OCI-LY7 (cell line): ENCODE results near the gene ZC3H4. TPM values are rescaled to one million over a fixed set of nuclear protein-coding genes. Genes with fewer than 3 reads are reported as not detected.

Experiments used
- BruUV-seq: library from RNA; stranded (reverse); fragments of 400-500 nt; replicated peaks from 2 replicates; lab custom pipeline; 2021; lab: Mats Ljungman, UMichigan
- CTCF ChIA-PET: fragments of 300-600 bp; sonication (Branson Sonifier 250); formaldehyde crosslinking; loops from one replicate; lab custom pipeline; 2022; ENCODE audit warnings: antibody characterized with exemption; ENCODE audit not compliant: unreplicated experiment; lab: Charles Lee
- POLR2A ChIA-PET: fragments of 300-600 bp; sonication (Branson Sonifier 250); formaldehyde crosslinking; loops from one replicate; lab custom pipeline; 2022; ENCODE audit warnings: antibody characterized with exemption; lab: Charles Lee
- DNase-seq: peaks from one replicate; pipeline ENCODE4 v3.0.0-alpha.2; 2015; ENCODE audit warnings: low spot score
- H2AFZ ChIP-seq: fragments of 200-600 bp; sonication (generic), shearing (Covaris generic); 2 replicates; pipeline ENCODE4 v1.6.1; 2014; ENCODE audit warnings: mild to moderate bottlenecking, antibody characterized with exemption, low read length, moderate library complexity
- H3K27ac ChIP-seq: fragments of 200-600 bp; sonication (generic); 2 replicates; pipeline ENCODE4 v1.5.1; 2014; ENCODE audit warnings: mixed run types, low read depth, mild to moderate bottlenecking, moderate library complexity, low read length, inconsistent platforms; ENCODE audit not compliant: poor library complexity, severe bottlenecking
- H3K36me3 ChIP-seq: fragments of 200-600 bp; sonication (generic); 2 replicates; pipeline ENCODE4 v1.6.1; 2014; ENCODE audit warnings: mild to moderate bottlenecking, antibody characterized with exemption, low read length, moderate library complexity, mixed read lengths; ENCODE audit not compliant: insufficient read depth
- H3K4me1 ChIP-seq: fragments of 200-600 bp; sonication (generic); 2 replicates; pipeline ENCODE4 v1.5.1; 2014; ENCODE audit warnings: mild to moderate bottlenecking, low read length; ENCODE audit not compliant: insufficient read depth, poor library complexity, severe bottlenecking
- H3K4me2 ChIP-seq: fragments of 200-600 bp; sonication (generic); 2 replicates; pipeline ENCODE4 v1.6.1; 2014; ENCODE audit warnings: mild to moderate bottlenecking, low read length
- H3K4me3 ChIP-seq: fragments of 200-600 bp; sonication (generic); 2 replicates; pipeline ENCODE4 v1.5.1; 2014; ENCODE audit warnings: mild to moderate bottlenecking, low read depth, low read length; ENCODE audit not compliant: poor library complexity, severe bottlenecking
- H3K79me2 ChIP-seq: fragments of 200-600 bp; sonication (generic); 2 replicates; pipeline ENCODE4 v1.6.1; 2016; ENCODE audit warnings: low read depth, mild to moderate bottlenecking, low read length, moderate library complexity, mixed read lengths; ENCODE audit not compliant: insufficient read depth
- H3K9me2 ChIP-seq: fragments of 200-600 bp; sonication (generic); 2 replicates; pipeline ENCODE4 v1.6.1; 2016; ENCODE audit warnings: mild to moderate bottlenecking, low read length, mixed read lengths; ENCODE audit not compliant: insufficient read depth
- H3K9me3 ChIP-seq: fragments of 200-600 bp; sonication (generic); 2 replicates; pipeline ENCODE4 v1.6.1; 2014; ENCODE audit warnings: mild to moderate bottlenecking, mixed run types, low read length, mixed read lengths
- H4K20me1 ChIP-seq: fragments of 200-600 bp; sonication (generic); 2 replicates; pipeline ENCODE4 v1.6.1; 2014; ENCODE audit warnings: mild to moderate bottlenecking, antibody characterized with exemption, low read length, moderate library complexity, mixed read lengths; ENCODE audit not compliant: insufficient read depth
- CTCF ChIP-seq: fragments of 200-600 bp; sonication (generic); conservative IDR thresholded peaks from 2 replicates; pipeline ENCODE4 v1.5.1; 2014; ENCODE audit warnings: mild to moderate bottlenecking, antibody characterized with exemption, low read length, moderate library complexity, mixed read lengths
- EZH2phosphoT487 ChIP-seq: fragments of 200-600 bp; sonication (generic); IDR thresholded peaks from 2 replicates; pipeline ENCODE4 v1.6.1; 2018; ENCODE audit warnings: low read depth, borderline replicate concordance, mild to moderate bottlenecking, mixed run types, antibody characterized with exemption, low read length, moderate library complexity, mixed read lengths
- intact Hi-C: fragments of 100-400 bp; cut with micrococcal nuclease; formaldehyde crosslinking; loops from one replicate; pipeline ENCODE4 v1.10.0; 2022; ENCODE audit not compliant: unreplicated experiment
- total RNA-seq, 2 experiments: library from RNA; depleted of rRNA in 1 of 2; stranded (reverse); fragments of >200 nt in 1 of 2; shearing (Covaris generic) in 1 of 2; gene quantifications; 2 replicates each; pipeline ENCODE4 v1.2.3, GENCODE V29; 2014 to 2022

ZC3H4 gene
- total RNA-seq, 2 experiments from 2014 or later, result 23.0 to 76.8 TPM

- no peak for DNase-seq
- CTCF ChIA-PET, result no interaction called here
- H3K9me2 ChIP-seq, result no peaks in the 10 kb centered on the region
- no peak for TF ChIP-seq EZH2phosphoT487
- TF ChIP-seq CTCF, result no peak
- no peak overlapping the region for H3K4me3 ChIP-seq
- peaks cover 49% of the 10 kb centered on the region for H3K79me2 ChIP-seq
- POLR2A ChIA-PET, result no interaction called here
- intact Hi-C loops, result no loop called here
- H3K9me3 ChIP-seq, result no peaks in the 10 kb centered on the region
- peaks cover 7% of the 10 kb centered on the region for H4K20me1 ChIP-seq
- no TSS peak for BruUV-seq
- no peaks in the 10 kb centered on the region for H3K4me1 ChIP-seq
- peaks cover 97% of the 10 kb centered on the region for H3K36me3 ChIP-seq
- H2AFZ ChIP-seq, result no peak overlapping the region
- H3K4me2 ChIP-seq, result no peak overlapping the region
- H3K27ac ChIP-seq, result no peak overlapping the region
Measured at GRCh38 chr19:47146920-47147319, 33.3 kb upstream of the ZC3H4 start.

GRCh38 chr19:47145639-47146486 lies 32.3 kb upstream of the ZC3H4 start:
- H3K4me1 ChIP-seq, result no peaks in the 10 kb centered on the region
- H2AFZ ChIP-seq, result no peak overlapping the region
- intact Hi-C loops, result no loop called here
- no peak for DNase-seq
- no peak overlapping the region for H3K27ac ChIP-seq
- TSS peak; percentile 52 for BruUV-seq
- ChIA-PET POLR2A (interaction anchor here (0.6 kb wide), 4 partner anchors 10 to 148 kb away, joined by 3 to 4 read pairs (median 4); no protein-coding TSS in a partner anchor), CTCF (no interaction called here)
- H3K4me3 ChIP-seq, result no peak overlapping the region
- H3K36me3 ChIP-seq, result peaks cover 97% of the 10 kb centered on the region
- H4K20me1 ChIP-seq, result peaks cover 5% of the 10 kb centered on the region
- H3K9me3 ChIP-seq, result no peaks in the 10 kb centered on the region
- no peak for TF ChIP-seq CTCF
- TF ChIP-seq EZH2phosphoT487, result no peak
- no peaks in the 10 kb centered on the region for H3K9me2 ChIP-seq
- H3K79me2 ChIP-seq, result peaks cover 55% of the 10 kb centered on the region
- H3K4me2 ChIP-seq, result no peak overlapping the region

- Histone ChIP-seq H3K4me3 (no peak overlapping the region), H3K9me3 (no peaks in the 10 kb centered on the region), H3K27ac (no peak overlapping the region), H4K20me1 (peaks cover 5% of the 10 kb centered on the region), H3K4me1 (no peaks in the 10 kb centered on the region), H3K79me2 (peaks cover 61% of the 10 kb centered on the region), H3K4me2 (no peak overlapping the region), H2AFZ (no peak overlapping the region), H3K36me3 (peaks cover 91% of the 10 kb centered on the region), H3K9me2 (no peaks in the 10 kb centered on the region)
- no TSS peak for BruUV-seq
- DNase-seq, result no peak
- CTCF ChIA-PET, result no interaction called here
- no peak for TF ChIP-seq EZH2phosphoT487
- no peak for TF ChIP-seq CTCF
- intact Hi-C loops, result no loop called here
- POLR2A ChIA-PET, result interaction anchor here (0.7 kb wide), 2 partner anchors 124 to 181 kb away, joined by 3 read pairs; no protein-coding TSS in a partner anchor
Measured at GRCh38 chr19:47144630-47145029, 31.1 kb upstream of the ZC3H4 start.
